PC-9 (cell line): Measurements from ENCODE around the gene ZNF154. TPM values are rescaled to one million over a fixed set of nuclear protein-coding genes. Genes with fewer than 3 reads are reported as not detected.

Source experiments
- Bru-seq: library from RNA; stranded (reverse); fragments of 400-500 nt; gene quantifications from one replicate; lab custom pipeline; 2021; lab: Mats Ljungman, UMichigan
- BruChase-seq, 2 experiments: library from RNA; stranded (reverse); fragments of 400-500 nt; gene quantifications; one replicate each; lab custom pipeline; 2021; lab: Mats Ljungman, UMichigan
- BruUV-seq: library from RNA; stranded (reverse); fragments of 400-500 nt; replicated peaks from 2 replicates; lab custom pipeline; 2021; lab: Mats Ljungman, UMichigan
- CTCF ChIA-PET: fragments of 300-600 bp; sonication (Branson Sonifier 250); formaldehyde crosslinking; loops from one replicate; lab custom pipeline; 2022; ENCODE audit warnings: antibody characterized with exemption; lab: Charles Lee
- POLR2A ChIA-PET: fragments of 300-600 bp; sonication (Branson Sonifier 250); formaldehyde crosslinking; loops from one replicate; lab custom pipeline; 2022; ENCODE audit warnings: antibody characterized with exemption; ENCODE audit not compliant: unreplicated experiment; lab: Charles Lee
- DNase-seq, 2 experiments: peaks; one replicate each; pipeline versions ENCODE4 v3.0.0 to v3.0.0-alpha.2; 2015 to 2022; ENCODE audit warnings: mixed read lengths in 1 of 2
- H2AFZ ChIP-seq: fragments of 200-600 bp; sonication (generic); 2 replicates; pipeline ENCODE4 v1.8.1; 2017; ENCODE audit warnings: antibody characterized with exemption
- H3F3A ChIP-seq: fragments of 200-600 bp; sonication (generic); 2 replicates; pipeline ENCODE4 v1.8.1; 2017; ENCODE audit warnings: antibody characterized with exemption, mild to moderate bottlenecking, low read depth; ENCODE audit not compliant: insufficient read depth
- H3K27ac ChIP-seq: fragments of 200-600 bp; sonication (generic); 2 replicates; pipeline ENCODE4 v1.6.1; 2016; ENCODE audit warnings: mixed run types
- H3K27me3 ChIP-seq: fragments of 200-600 bp; sonication (generic); 2 replicates; pipeline ENCODE4 v1.6.1; 2016; ENCODE audit warnings: low read depth, mixed run types; ENCODE audit not compliant: insufficient read depth
- H3K36me3 ChIP-seq: fragments of 200-600 bp; sonication (generic); 2 replicates; pipeline ENCODE4 v1.6.1; 2016; ENCODE audit warnings: low read depth, mixed run types
- H3K4me1 ChIP-seq: fragments of 200-600 bp; sonication (generic); replicated peaks from 2 replicates; pipeline ENCODE4 v1.6.1; 2016; ENCODE audit warnings: mixed run types; ENCODE audit not compliant: insufficient read depth
- H3K4me2 ChIP-seq: fragments of 200-600 bp; sonication (generic); 2 replicates; pipeline ENCODE4 v1.6.1; 2017; ENCODE audit warnings: mixed run types
- H3K4me3 ChIP-seq: fragments of 200-600 bp; sonication (generic); 2 replicates; pipeline ENCODE4 v1.6.1; 2016; ENCODE audit warnings: mixed run types
- H3K79me2 ChIP-seq: fragments of 200-600 bp; sonication (generic); 2 replicates; pipeline ENCODE4 v1.6.1; 2017; ENCODE audit warnings: low read depth, mixed run types
- H3K9me2 ChIP-seq: fragments of 200-600 bp; sonication (generic); 2 replicates; pipeline ENCODE4 v1.8.1; 2017; ENCODE audit warnings: mild to moderate bottlenecking; ENCODE audit not compliant: insufficient read depth
- H3K9me3 ChIP-seq: fragments of 200-600 bp; sonication (generic); 2 replicates; pipeline ENCODE4 v1.8.1; 2016; ENCODE audit warnings: low read depth; ENCODE audit not compliant: insufficient read depth
- H4K20me1 ChIP-seq: fragments of 200-600 bp; sonication (generic); 2 replicates; pipeline ENCODE4 v1.8.1; 2017; ENCODE audit not compliant: insufficient read depth
- EZH2 ChIP-seq: fragments of 200-600 bp; sonication (generic); IDR thresholded peaks from 2 replicates; pipeline ENCODE4 v1.8.0; 2017; ENCODE audit warnings: antibody characterized with exemption, low read depth
- intact Hi-C: fragments of 100-400 bp; cut with micrococcal nuclease; formaldehyde crosslinking; loops from one replicate; pipeline ENCODE4 v1.10.0; 2022; ENCODE audit not compliant: unreplicated experiment
- long read RNA-seq: library from polyadenylated mRNA; stranded (forward); transcript quantifications from one replicate; pipeline ENCODE4 v2.0.0, GENCODE V29; 2022
- total RNA-seq: library from RNA; stranded (reverse); gene quantifications from 2 replicates; pipeline ENCODE4 v1.2.3, GENCODE V29; 2021
- TF ChIP-seq, protein P1 (sequence below): fragments of 200-600 bp; sonication (generic); conservative IDR thresholded peaks from 2 replicates; pipeline ENCODE4 v1.6.1; 2017; ENCODE audit warnings: mixed run types, antibody characterized with exemption, mild to moderate bottlenecking, moderate library complexity

ZNF154 gene
- 0.17 and 0.20 TPM in 2 replicates for total RNA-seq
- Bru-seq, nascent RNA = percentile 21 among the genes with signal in this experiment
- BruChase-seq, experiment 1, labeled RNA remaining after a 2-hour chase = percentile 22 among the genes with signal in this experiment
- percentile 17 among the genes with signal in this experiment for BruChase-seq, experiment 2, labeled RNA remaining after a 6-hour chase
- long read RNA-seq = 0 reads

DNA sequence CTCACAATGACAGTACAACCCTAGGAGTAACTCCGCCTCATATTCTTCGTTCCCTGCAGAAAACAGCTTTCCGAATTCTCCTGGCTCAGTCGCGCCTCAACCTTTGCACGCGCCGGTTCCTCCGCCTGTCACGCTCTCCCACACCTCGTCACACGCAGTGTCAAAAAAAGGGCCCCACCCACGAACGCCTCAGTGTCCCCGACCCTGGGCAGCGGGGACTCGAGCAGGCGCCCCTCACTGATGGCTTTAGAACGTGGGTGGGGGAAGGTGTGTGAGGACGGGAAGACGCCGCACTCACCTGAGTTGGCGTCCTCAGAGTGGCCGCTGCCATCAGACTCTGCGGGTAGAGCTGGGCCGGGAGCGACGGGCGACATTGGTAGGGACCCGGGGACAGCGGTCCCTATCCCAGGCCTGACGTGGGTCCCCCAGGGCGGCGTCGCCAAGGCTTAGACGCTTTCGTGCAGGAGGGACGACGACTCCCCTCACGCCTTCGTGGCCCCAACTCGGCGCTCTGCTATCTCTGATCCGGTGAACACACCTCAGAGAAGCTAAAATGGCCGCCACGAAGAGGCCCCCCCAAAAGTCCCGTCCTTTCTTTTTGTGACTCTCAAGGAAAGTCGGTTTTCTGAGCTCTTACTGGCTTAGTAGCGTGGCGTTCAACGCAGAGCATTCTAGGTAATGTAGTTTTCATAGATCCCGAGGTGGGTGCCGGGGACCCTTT lies at the start of gene ZNF154:
Gene ZNF154, minus strand, starts transcription at position 564 of the 721 bp plus-strand sequence. Its CDS starts 233 bp downstream, at position 331.
- no peaks in the 10 kb centered on the region for H3K4me1 ChIP-seq
- H3K79me2 ChIP-seq = no peaks in the 10 kb centered on the region
- H3F3A ChIP-seq = no peaks in the 10 kb centered on the region
- no peaks in the 10 kb centered on the region for H3K36me3 ChIP-seq
- no peaks in the 10 kb centered on the region for H3K27me3 ChIP-seq
- no peak within 1 kb of the TSS for H3K27ac ChIP-seq
- H3K4me3 ChIP-seq = no peak within 1 kb of the TSS
- no peaks in the 10 kb centered on the region for H4K20me1 ChIP-seq
- CTCF ChIA-PET = no interaction called here
- no peak for DNase-seq
- intact Hi-C loops = no loop called here
- no peaks in the 10 kb centered on the region for H3K9me3 ChIP-seq
- no peak within 1 kb of the TSS for H3K4me2 ChIP-seq
- BruUV-seq = no TSS peak
- H3K9me2 ChIP-seq = no peaks in the 10 kb centered on the region
- no peak within 1 kb of the TSS for H2AFZ ChIP-seq
- TF ChIP-seq EZH2 = no peak
- TF ChIP-seq, protein P1, sequence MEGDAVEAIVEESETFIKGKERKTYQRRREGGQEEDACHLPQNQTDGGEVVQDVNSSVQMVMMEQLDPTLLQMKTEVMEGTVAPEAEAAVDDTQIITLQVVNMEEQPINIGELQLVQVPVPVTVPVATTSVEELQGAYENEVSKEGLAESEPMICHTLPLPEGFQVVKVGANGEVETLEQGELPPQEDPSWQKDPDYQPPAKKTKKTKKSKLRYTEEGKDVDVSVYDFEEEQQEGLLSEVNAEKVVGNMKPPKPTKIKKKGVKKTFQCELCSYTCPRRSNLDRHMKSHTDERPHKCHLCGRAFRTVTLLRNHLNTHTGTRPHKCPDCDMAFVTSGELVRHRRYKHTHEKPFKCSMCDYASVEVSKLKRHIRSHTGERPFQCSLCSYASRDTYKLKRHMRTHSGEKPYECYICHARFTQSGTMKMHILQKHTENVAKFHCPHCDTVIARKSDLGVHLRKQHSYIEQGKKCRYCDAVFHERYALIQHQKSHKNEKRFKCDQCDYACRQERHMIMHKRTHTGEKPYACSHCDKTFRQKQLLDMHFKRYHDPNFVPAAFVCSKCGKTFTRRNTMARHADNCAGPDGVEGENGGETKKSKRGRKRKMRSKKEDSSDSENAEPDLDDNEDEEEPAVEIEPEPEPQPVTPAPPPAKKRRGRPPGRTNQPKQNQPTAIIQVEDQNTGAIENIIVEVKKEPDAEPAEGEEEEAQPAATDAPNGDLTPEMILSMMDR = no peak
- POLR2A ChIA-PET = interaction anchor here (0.6 kb wide), 1 partner anchor 27 kb away, joined by 3 read pairs; the partner anchor contains the start of gene ZNF551

DNA sequence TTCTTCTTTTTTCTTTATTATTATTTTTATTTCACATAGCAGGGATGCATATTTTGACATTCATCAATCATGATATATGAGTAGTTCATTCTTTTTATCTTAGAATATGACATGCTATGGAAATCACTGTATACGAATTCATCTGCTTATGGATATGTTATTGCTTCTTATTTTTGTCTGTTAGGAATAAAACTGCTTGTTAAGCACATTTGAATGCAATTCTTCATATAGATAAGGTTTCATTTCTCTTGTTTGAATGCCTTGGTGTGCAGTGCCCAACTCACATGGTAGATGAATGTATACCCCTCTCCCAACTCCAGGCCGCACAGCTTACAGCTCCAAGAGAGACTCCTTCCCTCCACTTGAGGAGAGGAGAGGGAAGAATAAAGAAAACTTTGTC lies 48.9 kb upstream of the ZNF154 start:
- Histone ChIP-seq H3K4me3 (no peak overlapping the region), H3K9me2 (no peaks in the 10 kb centered on the region), H3K4me1 (no peaks in the 10 kb centered on the region), H3F3A (no peaks in the 10 kb centered on the region), H3K79me2 (no peaks in the 10 kb centered on the region), H3K27ac (no peak overlapping the region), H3K9me3 (peaks cover 42% of the 10 kb centered on the region), H4K20me1 (no peaks in the 10 kb centered on the region), H2AFZ (no peak overlapping the region), H3K36me3 (peaks cover 48% of the 10 kb centered on the region), H3K4me2 (no peak overlapping the region), H3K27me3 (no peaks in the 10 kb centered on the region)
- DNase-seq = no peak
- TF ChIP-seq EZH2 = no peak
- TF ChIP-seq, protein P1 = no peak
- ChIA-PET CTCF (no interaction called here), POLR2A (interaction anchor here (0.6 kb wide), 1 partner anchor 432 kb away, joined by 3 read pairs; no protein-coding TSS in a partner anchor)
- BruUV-seq = no TSS peak
- intact Hi-C loops = no loop called here

DNA sequence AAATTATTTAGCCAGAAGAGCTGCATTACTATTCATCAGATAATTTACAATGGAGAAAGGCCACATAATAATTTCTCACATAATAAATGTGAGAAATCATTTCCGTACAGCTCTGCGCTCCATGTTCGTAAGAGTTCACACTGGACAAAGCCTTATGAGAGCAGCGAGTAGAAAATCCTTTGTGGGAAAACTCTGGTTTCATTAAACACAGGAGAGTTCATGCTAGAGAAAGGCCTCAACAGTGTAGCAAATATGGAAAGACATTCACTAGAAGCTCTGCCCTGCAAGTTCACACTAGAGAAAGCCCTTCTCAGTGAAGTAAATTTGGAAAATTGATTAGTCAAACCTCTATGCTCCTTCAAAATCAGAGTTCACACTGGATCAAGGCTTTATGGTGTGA lies 46.0 kb upstream of the ZNF154 start:
- no peak for DNase-seq
- no peaks in the 10 kb centered on the region for H3K9me2 ChIP-seq
- H2AFZ ChIP-seq = no peak overlapping the region
- no peak overlapping the region for H3K27ac ChIP-seq
- H4K20me1 ChIP-seq = no peaks in the 10 kb centered on the region
- CTCF ChIA-PET = no interaction called here
- intact Hi-C loops = no loop called here
- H3K4me3 ChIP-seq = 0 out of 2 replicates have a peak overlapping the region, but pooled peaks have one; percentile 0
- no peaks in the 10 kb centered on the region for H3F3A ChIP-seq
- H3K4me2 ChIP-seq = no peak overlapping the region
- POLR2A ChIA-PET = no interaction called here
- no TSS peak for BruUV-seq
- TF ChIP-seq EZH2 = no peak
- TF ChIP-seq, protein P1 = no peak
- H3K79me2 ChIP-seq = 0 out of 2 replicates have a peak, but pooled peaks cover 1% of the 10 kb centered on the region
- no peaks in the 10 kb centered on the region for H3K4me1 ChIP-seq
- H3K36me3 ChIP-seq = peaks cover 75% of the 10 kb centered on the region
- peaks cover 69% of the 10 kb centered on the region for H3K9me3 ChIP-seq
- H3K27me3 ChIP-seq = no peaks in the 10 kb centered on the region
